GM18498 (cell line): Measurements from ENCODE around the gene RRH.
"Not testable (repeated sequence)": the region's sequence is repeated elsewhere in the genome, so short reads cannot be mapped to it uniquely, and the experiment has no call there.

Experiments used
- ATAC-seq: cut with Tn5 transposase; IDR thresholded peaks from one replicate; pipeline ENCODE4 v1.9.1; 2021; ENCODE audit warnings: mild to moderate bottlenecking, moderate library complexity; ENCODE audit not compliant: unreplicated experiment

Gene RRH

GRCh38 chr4:109836985-109837384 lies 9.2 kb downstream of the RRH start:
- ATAC-seq: no peak

- no peak for ATAC-seq
Measured at GRCh38 chr4:109846395-109847098, 18.8 kb downstream of the RRH start.

GRCh38 chr4:109847896-109848442 lies 20.2 kb downstream of the RRH start, which contains the start of gene LRIT3:
Gene LRIT3, plus strand, starts transcription at chr4:109848107. Its CDS starts 95 bp downstream, at chr4:109848202.
- no peak for ATAC-seq

- no peak for ATAC-seq
Measured at GRCh38 chr4:109848501-109848900, 20.7 kb downstream of the RRH start.

- ATAC-seq: no peak
Measured at GRCh38 chr4:109850601-109851000, 22.8 kb downstream of the RRH start.

GRCh38 chr4:109859426-109860300 lies 31.9 kb downstream of the RRH start:
- not testable (repeated sequence) for ATAC-seq

GRCh38 chr4:109861271-109861670 lies 33.5 kb downstream of the RRH start:
- ATAC-seq: no peak

- ATAC-seq: no peak
Measured at GRCh38 chr4:109861916-109862511, 34.2 kb downstream of the RRH start.

GRCh38 chr4:109864134-109864533 lies 36.4 kb downstream of the RRH start:
- ATAC-seq: no peak

GRCh38 chr4:109870061-109870460 lies 42.3 kb downstream of the RRH start:
- ATAC-seq: no peak

GRCh38 chr4:109872065-109872464 lies 44.3 kb downstream of the RRH start:
- no peak for ATAC-seq

GRCh38 chr4:109872950-109873656 lies 45.3 kb downstream of the RRH start:
- no peak for ATAC-seq

GRCh38 chr4:109873791-109874514 lies 46.2 kb downstream of the RRH start:
- ATAC-seq: no peak

- no peak for ATAC-seq
Measured at GRCh38 chr4:109875106-109875505, 47.3 kb downstream of the RRH start.

- ATAC-seq: not testable (repeated sequence)
Measured at GRCh38 chr4:109875553-109875952, 47.8 kb downstream of the RRH start.

- ATAC-seq: no peak
Measured at GRCh38 chr4:109876634-109877265, 49.0 kb downstream of the RRH start.

- ATAC-seq: peak; percentile 85
Measured at GRCh38 chr4:109877400-109877799, 49.6 kb downstream of the RRH start.

GRCh38 chr4:109878355-109878754 lies 50.6 kb downstream of the RRH start:
- no peak for ATAC-seq

- no peak for ATAC-seq
Measured at GRCh38 chr4:109879081-109879480, 51.3 kb downstream of the RRH start.
